HG02852 (cell line): Measurements from ENCODE around the gene CYB5RL.
"Not testable (repeated sequence)": the region's sequence is repeated elsewhere in the genome, so short reads cannot be mapped to it uniquely, and the experiment has no call there.

Experiments
- ATAC-seq: cut with Tn5 transposase; IDR thresholded peaks from one replicate; pipeline ENCODE4 v1.9.1; 2021; ENCODE audit warnings: mild to moderate bottlenecking, moderate library complexity; ENCODE audit not compliant: unreplicated experiment

The CYB5RL gene

GRCh38 chr1:54227091-54227602 is 27.3 kb upstream of the CYB5RL start:
- no peak for ATAC-seq

- ATAC-seq, result no peak
These were observed 26.2 kb upstream of the CYB5RL start for GRCh38 chr1:54225986-54226559.

GRCh38 chr1:54225378-54225777 is 25.5 kb upstream of the CYB5RL start:
- ATAC-seq, result no peak

- ATAC-seq, result no peak
These were observed 24.4 kb upstream of the CYB5RL start for GRCh38 chr1:54224233-54224632.

- ATAC-seq, result no peak
These were observed 23.8 kb upstream of the CYB5RL start for GRCh38 chr1:54223441-54224202.

- ATAC-seq, result no peak
These were observed 22.9 kb upstream of the CYB5RL start for GRCh38 chr1:54222711-54223110.

- no peak for ATAC-seq
These were observed 22.1 kb upstream of the CYB5RL start for GRCh38 chr1:54221867-54222484.

- ATAC-seq, result no peak
These were observed 21.4 kb upstream of the CYB5RL start for GRCh38 chr1:54221113-54221834.

- no peak for ATAC-seq
These were observed 20.4 kb upstream of the CYB5RL start for GRCh38 chr1:54220004-54220811.

GRCh38 chr1:54219688-54220003 is 19.8 kb upstream of the CYB5RL start:
- ATAC-seq, result no peak

- ATAC-seq, result no peak
These were observed 19.3 kb upstream of the CYB5RL start for GRCh38 chr1:54218883-54219687.

GRCh38 chr1:54215523-54215922 is 15.7 kb upstream of the CYB5RL start:
- ATAC-seq, result no peak

- ATAC-seq, result no peak
These were observed 13.0 kb upstream of the CYB5RL start for GRCh38 chr1:54212872-54213271.

GRCh38 chr1:54207896-54208295 is 8.1 kb upstream of the CYB5RL start:
- not testable (repeated sequence) for ATAC-seq

GRCh38 chr1:54207287-54207686 is 7.5 kb upstream of the CYB5RL start:
- ATAC-seq, result no peak

- no peak for ATAC-seq
These were observed 4.4 kb upstream of the CYB5RL start for GRCh38 chr1:54204199-54204598.

GRCh38 chr1:54200519-54200997 is 728 bp upstream of the CYB5RL start:
- no peak for ATAC-seq

- ATAC-seq, result no peak
These were observed 572 bp downstream of the CYB5RL start for GRCh38 chr1:54199151-54199764.

- no peak for ATAC-seq
These were observed 6.4 kb downstream of the CYB5RL start for GRCh38 chr1:54193453-54193852.
